Stimulated activated CD8-positive, alpha-beta memory T cell treated with anti-CD3 and anti-CD28 coated beads, Interleukin-15, amount 100 ng/mL, for 1 hour (primary cell): ENCODE results near the gene PSMA5.

ENCODE experiments used
- DNase-seq: peaks from one replicate; pipeline ENCODE4 v3.0.0-alpha.2; 2020; ENCODE audit warnings: low read depth

PSMA5 gene

GRCh38 chr1:109367626-109368025 lies 58.6 kb downstream of the PSMA5 start:
- no peak for DNase-seq

GRCh38 chr1:109365642-109366204 lies 60.5 kb downstream of the PSMA5 start:
- no peak for DNase-seq

- DNase-seq, result no peak
Observed at GRCh38 chr1:109361649-109362048, 64.6 kb downstream of the PSMA5 start.

- DNase-seq, result no peak
Observed at GRCh38 chr1:109361069-109361468, 65.2 kb downstream of the PSMA5 start.

GRCh38 chr1:109357616-109358015 lies 68.6 kb downstream of the PSMA5 start:
- no peak for DNase-seq

- no peak for DNase-seq
Observed at GRCh38 chr1:109356915-109357314, 69.3 kb downstream of the PSMA5 start.

- DNase-seq, result no peak
Observed at GRCh38 chr1:109356505-109356904, 69.7 kb downstream of the PSMA5 start.

GRCh38 chr1:109354929-109355328 lies 71.3 kb downstream of the PSMA5 start:
- DNase-seq, result no peak

GRCh38 chr1:109351457-109351856 lies 74.8 kb downstream of the PSMA5 start:
- no peak for DNase-seq

GRCh38 chr1:109350655-109351054 lies 75.6 kb downstream of the PSMA5 start:
- no peak for DNase-seq

GRCh38 chr1:109350182-109350581 lies 76.1 kb downstream of the PSMA5 start:
- DNase-seq, result no peak
